DOHH2 (cell line): Measurements from ENCODE around the gene AFF1.

Experiments
- H3F3A ChIP-seq: fragments of 200-600 bp; sonication (generic), shearing (Covaris generic); 2 replicates; pipeline ENCODE4 v1.6.0; 2016; ENCODE audit warnings: antibody characterized with exemption, mild to moderate bottlenecking; ENCODE audit not compliant: control insufficient read depth, insufficient read depth
- H3K27ac ChIP-seq: fragments of 200-600 bp; sonication (generic); 2 replicates; pipeline ENCODE4 v1.5.1; 2014; ENCODE audit warnings: low read depth, mild to moderate bottlenecking, low read length, moderate library complexity
- H3K27me3 ChIP-seq: fragments of 200-600 bp; sonication (generic); 2 replicates; pipeline ENCODE4 v1.6.1; 2014; ENCODE audit warnings: mild to moderate bottlenecking, low read length, mixed read lengths; ENCODE audit not compliant: control insufficient read depth
- H3K36me3 ChIP-seq: fragments of 200-600 bp; sonication (generic); 2 replicates; pipeline ENCODE4 v1.6.1; 2014; ENCODE audit warnings: mild to moderate bottlenecking, low read length, moderate library complexity, mixed read lengths; ENCODE audit not compliant: control insufficient read depth
- H3K4me1 ChIP-seq: fragments of 200-600 bp; sonication (generic); 2 replicates; pipeline ENCODE4 v1.6.1; 2014; ENCODE audit warnings: mild to moderate bottlenecking, low read length, mixed read lengths; ENCODE audit not compliant: control insufficient read depth
- H3K4me2 ChIP-seq: fragments of 200-600 bp; sonication (generic); 2 replicates; pipeline ENCODE4 v1.6.0; 2014; ENCODE audit warnings: mild to moderate bottlenecking, low read length, moderate library complexity
- H3K4me3 ChIP-seq: fragments of 200-600 bp; sonication (generic); 2 replicates; pipeline ENCODE4 v1.5.1; 2014; ENCODE audit warnings: mild to moderate bottlenecking, low read length, mixed read lengths
- H3K79me2 ChIP-seq: fragments of 200-600 bp; sonication (generic); 2 replicates; pipeline ENCODE4 v1.6.1; 2014; ENCODE audit warnings: mild to moderate bottlenecking, low read length, mixed read lengths; ENCODE audit not compliant: control insufficient read depth
- H3K9me2 ChIP-seq: fragments of 200-600 bp; sonication (generic); replicated peaks from 2 replicates; pipeline ENCODE4 v1.6.1; 2014; ENCODE audit warnings: mild to moderate bottlenecking, low read length, mixed read lengths; ENCODE audit not compliant: control insufficient read depth
- H3K9me3 ChIP-seq: fragments of 200-600 bp; sonication (generic); 2 replicates; pipeline ENCODE4 v1.6.1; 2014; ENCODE audit warnings: antibody characterized with exemption, low read length, mixed read lengths; ENCODE audit not compliant: control insufficient read depth, insufficient read depth
- H4K20me1 ChIP-seq: fragments of 200-600 bp; sonication (generic); 2 replicates; pipeline ENCODE4 v1.6.0; 2014; ENCODE audit warnings: low read depth, mild to moderate bottlenecking, antibody characterized with exemption, low read length, moderate library complexity; ENCODE audit not compliant: control insufficient read depth, insufficient read depth
- CTCF ChIP-seq: fragments of 200-600 bp; sonication (generic); IDR thresholded peaks from one replicate; pipeline ENCODE4 v1.5.1; 2014; ENCODE audit warnings: antibody characterized with exemption, mild to moderate bottlenecking, low read depth, low read length; ENCODE audit not compliant: poor library complexity, severe bottlenecking
- EZH2phosphoT487 ChIP-seq: fragments of 200-600 bp; sonication (generic); IDR thresholded peaks from 2 replicates; pipeline ENCODE4 v1.6.1; 2017; ENCODE audit warnings: borderline replicate concordance, mild to moderate bottlenecking, antibody characterized with exemption, low read length, moderate library complexity, mixed read lengths

AFF1 gene

GRCh38 chr4:87117732-87118075, 182.9 kb downstream of the AFF1 start:
- Histone ChIP-seq H4K20me1 (no peaks in the 10 kb centered on the region), H3K4me1 (0 out of 2 replicates have a peak, but pooled peaks cover 4% of the 10 kb centered on the region)

GRCh38 chr4:87118421-87118820, 183.6 kb downstream of the AFF1 start:
- Histone ChIP-seq H3K4me2 (no peak overlapping the region), H3K4me3 (no peak overlapping the region), H3K27ac (no peak overlapping the region), H3F3A (no peaks in the 10 kb centered on the region), H3K27me3 (no peaks in the 10 kb centered on the region), H3K36me3 (no peaks in the 10 kb centered on the region), H4K20me1 (no peaks in the 10 kb centered on the region), H3K79me2 (no peaks in the 10 kb centered on the region), H3K4me1 (0 out of 2 replicates have a peak, but pooled peaks cover 4% of the 10 kb centered on the region), H3K9me3 (no peaks in the 10 kb centered on the region), H3K9me2 (no peaks in the 10 kb centered on the region)
- TF ChIP-seq CTCF, result no peak

More at GRCh38 chr4:87117732-87118075, 182.9 kb downstream of the AFF1 start:
- TF ChIP-seq EZH2phosphoT487 (no peak), CTCF (no peak)
- H3K9me2 ChIP-seq, result no peaks in the 10 kb centered on the region
- no peaks in the 10 kb centered on the region for H3F3A ChIP-seq
- H3K27ac ChIP-seq, result no peak overlapping the region
- no peaks in the 10 kb centered on the region for H3K79me2 ChIP-seq
- no peak overlapping the region for H3K4me3 ChIP-seq
- H3K4me2 ChIP-seq, result no peak overlapping the region
- no peaks in the 10 kb centered on the region for H3K36me3 ChIP-seq
- no peaks in the 10 kb centered on the region for H3K27me3 ChIP-seq
- H3K9me3 ChIP-seq, result no peaks in the 10 kb centered on the region

- Histone ChIP-seq H3F3A (no peaks in the 10 kb centered on the region), H3K9me2 (no peaks in the 10 kb centered on the region), H3K79me2 (no peaks in the 10 kb centered on the region), H3K4me2 (no peak overlapping the region), H3K27me3 (no peaks in the 10 kb centered on the region), H4K20me1 (no peaks in the 10 kb centered on the region), H3K4me3 (no peak overlapping the region), H3K9me3 (no peaks in the 10 kb centered on the region), H3K4me1 (0 out of 2 replicates have a peak, but pooled peaks cover 4% of the 10 kb centered on the region), H3K36me3 (no peaks in the 10 kb centered on the region), H3K27ac (no peak overlapping the region)
- TF ChIP-seq CTCF (no peak), EZH2phosphoT487 (no peak)
Measured at GRCh38 chr4:87118826-87119225, 184.0 kb downstream of the AFF1 start.

GRCh38 chr4:87120010-87120409, 185.2 kb downstream of the AFF1 start:
- H3K4me2 ChIP-seq, result no peak overlapping the region

More at GRCh38 chr4:87120010-87120409, 185.2 kb downstream of the AFF1 start:
- 0 out of 2 replicates have a peak, but pooled peaks cover 4% of the 10 kb centered on the region for H3K4me1 ChIP-seq
- no peaks in the 10 kb centered on the region for H3K9me3 ChIP-seq
- no peaks in the 10 kb centered on the region for H3K27me3 ChIP-seq
- no peaks in the 10 kb centered on the region for H4K20me1 ChIP-seq
- TF ChIP-seq CTCF, result no peak
- no peak for TF ChIP-seq EZH2phosphoT487
- no peak overlapping the region for H3K4me3 ChIP-seq
- H3K36me3 ChIP-seq, result 0 out of 2 replicates have a peak, but pooled peaks cover under 1% of the 10 kb centered on the region
- H3K9me2 ChIP-seq, result no peaks in the 10 kb centered on the region
- H3K27ac ChIP-seq, result no peak overlapping the region
- H3F3A ChIP-seq, result no peaks in the 10 kb centered on the region
- H3K79me2 ChIP-seq, result no peaks in the 10 kb centered on the region
